Renal cortex interstitium (tissue), 11 donors: Measurements from ENCODE around the gene SNX10. TPM values are rescaled to one million over a fixed set of nuclear protein-coding genes. Genes with fewer than 3 reads are reported as not detected.

Source experiments
- DNase-seq, 11 donors: peaks; one replicate each; pipeline ENCODE4 v3.0.0-alpha.2; 2013; ENCODE audit warnings: low read depth in 9 of 11, low spot score in 4 of 11; ENCODE audit errors: extremely low read depth in 1 of 11
- polyA plus RNA-seq, 3 donors: library from polyadenylated mRNA; unstranded; fragments of 120-200 nt; gene quantifications; one replicate each; pipeline ENCODE4 v1.2.1, GENCODE V29; 2013; ENCODE audit not compliant: insufficient read length in 3 of 3

SNX10 gene
- polyA plus RNA-seq, 3 donors, result 16.1 to 21.1 (median 18.9) TPM

DNA sequence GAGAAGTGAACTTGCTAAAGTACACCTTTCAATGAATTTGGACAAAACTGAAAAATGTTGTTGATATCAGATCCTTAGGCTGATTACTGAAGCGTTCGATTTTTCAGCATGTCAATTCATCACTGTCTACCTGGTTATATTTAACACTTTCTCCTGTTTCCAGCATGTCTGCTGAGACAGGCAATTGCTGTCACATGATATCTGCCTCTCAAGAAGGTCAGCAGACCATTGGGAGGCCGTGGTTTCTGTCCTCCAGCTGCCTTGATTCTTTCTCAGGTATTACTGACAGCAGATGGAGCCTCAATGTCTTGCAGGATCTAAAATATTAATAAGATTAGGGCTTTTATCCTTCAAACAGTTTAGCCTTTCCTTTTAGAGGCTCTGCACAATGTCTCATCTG is 127.5 kb downstream of the SNX10 start:
- DNase-seq, result no peak

DNA sequence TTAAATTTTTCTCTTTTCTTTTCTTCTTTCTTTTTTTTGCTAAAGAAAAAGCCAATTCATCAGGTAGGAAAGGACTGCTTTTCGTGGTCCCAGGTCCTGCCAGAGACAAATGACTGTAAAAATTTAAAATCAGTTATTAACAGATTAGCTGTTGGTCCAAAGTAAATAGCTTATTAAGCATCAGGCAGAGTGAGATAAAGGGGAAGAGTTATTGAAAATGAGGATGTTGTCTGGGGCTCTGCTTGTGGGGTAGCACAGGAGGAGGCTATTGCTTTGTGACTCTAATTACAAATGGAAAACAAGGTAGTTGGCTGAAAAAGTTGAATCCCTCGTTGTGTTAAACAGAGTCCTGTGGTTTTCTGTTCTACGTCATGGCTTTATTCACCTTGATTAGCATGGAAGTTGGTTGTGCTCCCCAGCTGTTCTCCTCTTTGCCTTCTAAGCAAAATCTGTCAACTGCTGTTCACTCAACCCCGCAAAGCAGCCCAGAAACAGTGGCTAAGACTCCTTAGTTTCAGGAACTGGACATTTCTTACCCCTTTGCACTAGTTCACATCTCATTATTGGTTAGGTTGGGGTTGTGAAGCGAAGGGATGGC is 128.9 kb downstream of the SNX10 start:
- no peak for DNase-seq

- no peak for DNase-seq
Measured at GRCh38 chr7:26422761-26423160, 131.1 kb downstream of the SNX10 start.

- no peak for DNase-seq
Measured at GRCh38 chr7:26423436-26423835, 131.8 kb downstream of the SNX10 start.

Other genes starting within 250 kb of the SNX10 start
- 10 to 100 TPM; 23.8 to 48.0 (median 35.3) TPM for gene NFE2L3, start 139.7 kb upstream of the SNX10 start, polyA plus RNA-seq
- gene HNRNPA2B1, start 91.1 kb upstream of the SNX10 start, polyA plus RNA-seq, result 1,000 to 10,000 TPM; 1,554 to 1,791 (median 1,582) TPM
- gene CBX3, start 90.1 kb upstream of the SNX10 start, polyA plus RNA-seq, result 100 to 1,000 TPM; 305 to 407 (median 320) TPM